Colonic mucosa (tissue), 4 donors: ENCODE data around the gene NR3C1. TPM values are rescaled to one million over a fixed set of nuclear protein-coding genes. Genes with fewer than 3 reads are reported as not detected.
"Not testable (repeated sequence)": the region's sequence is repeated elsewhere in the genome, so short reads cannot be mapped to it uniquely, and the experiment has no call there.

Source experiments
- DNase-seq: peaks from one replicate; pipeline ENCODE4 v3.0.0-alpha.2; 2020
- H3K27ac ChIP-seq: fragments of 200-600 bp; one replicate; pipeline ENCODE4 v1.8.0; 2021
- H3K27me3 ChIP-seq: fragments of 200-600 bp; one replicate; pipeline ENCODE4 v1.8.0; 2021
- H3K36me3 ChIP-seq: fragments of 200-600 bp; one replicate; pipeline ENCODE4 v1.8.0; 2021
- H3K4me1 ChIP-seq: fragments of 200-600 bp; one replicate; pipeline ENCODE4 v1.8.0; 2021; ENCODE audit warnings: mild to moderate bottlenecking
- H3K4me3 ChIP-seq: fragments of 200-600 bp; one replicate; pipeline ENCODE4 v1.8.0; 2021
- H3K9ac ChIP-seq, 2 donors: one replicate each; pipeline ENCODE4 v1.7.0; 2013; ENCODE audit warnings: control low read depth in 2 of 2, low read depth in 2 of 2, low read length in 2 of 2
- H3K9me3 ChIP-seq: fragments of 200-600 bp; one replicate; pipeline ENCODE4 v1.8.0; 2021
- CTCF ChIP-seq: fragments of 200-600 bp; IDR thresholded peaks from one replicate; pipeline ENCODE4 v1.8.0; 2022; ENCODE audit warnings: antibody characterized with exemption, mild to moderate bottlenecking
- intact Hi-C: fragments of 100-400 bp; cut with DNase I; formaldehyde crosslinking; loops from one replicate; pipeline ENCODE4 v1.14.1; 2022
- total RNA-seq, 2 donors: library from RNA; stranded (reverse); fragmentation: NEBNext Ultra II Directional in 1 of 2; extraction: Animal tissue kit (Norgen Biotek cat#: 25700) in 1 of 2; gene quantifications; one replicate each; pipeline ENCODE4 v1.2.1, GENCODE V29; 2021
- donor health status: healthy.
- donor health status: DM: no; HTN: no; CAD: no.
- donor health status: DM: no; HTN: no; CAD: no.

Gene NR3C1
- total RNA-seq, 2 donors from 2014 or later, result 13.0 to 23.5 TPM

- no peaks in the 10 kb centered on the region for H3K36me3 ChIP-seq
- H3K27ac ChIP-seq, result no peak overlapping the region
- no peak for TF ChIP-seq CTCF
- H3K9me3 ChIP-seq, result no peaks in the 10 kb centered on the region
- H3K27me3 ChIP-seq, result no peaks in the 10 kb centered on the region
- H3K9ac ChIP-seq, result no peak overlapping the region
- intact Hi-C loops, result no loop called here
- no peak overlapping the region for H3K4me3 ChIP-seq
- DNase-seq, result no peak
- H3K4me1 ChIP-seq, result no peaks in the 10 kb centered on the region
These were observed 62.4 kb downstream of the NR3C1 start for GRCh38 chr5:143340891-143341685.

- intact Hi-C loops, result no loop called here
- DNase-seq, result no peak
- no peak overlapping the region for H3K27ac ChIP-seq
- H3K4me3 ChIP-seq, result no peak overlapping the region
- no peak for TF ChIP-seq CTCF
- H3K4me1 ChIP-seq, result no peaks in the 10 kb centered on the region
- no peak overlapping the region for H3K9ac ChIP-seq
- H3K36me3 ChIP-seq, result no peaks in the 10 kb centered on the region
- no peaks in the 10 kb centered on the region for H3K9me3 ChIP-seq
- no peaks in the 10 kb centered on the region for H3K27me3 ChIP-seq
These were observed 64.7 kb downstream of the NR3C1 start for GRCh38 chr5:143338658-143339366.

- no peak overlapping the region for H3K9ac ChIP-seq
- no peak overlapping the region for H3K27ac ChIP-seq
- intact Hi-C loops, result no loop called here
- H3K9me3 ChIP-seq, result no peaks in the 10 kb centered on the region
- H3K4me1 ChIP-seq, result no peaks in the 10 kb centered on the region
- no peak for DNase-seq
- H3K4me3 ChIP-seq, result no peak overlapping the region
- no peak for TF ChIP-seq CTCF
- no peaks in the 10 kb centered on the region for H3K27me3 ChIP-seq
- no peaks in the 10 kb centered on the region for H3K36me3 ChIP-seq
These were observed 65.5 kb downstream of the NR3C1 start for GRCh38 chr5:143337946-143338345.

- Histone ChIP-seq H3K27ac (no peak overlapping the region), H3K4me3 (no peak overlapping the region), H3K36me3 (no peaks in the 10 kb centered on the region), H3K9me3 (no peaks in the 10 kb centered on the region), H3K9ac (no peak overlapping the region), H3K27me3 (no peaks in the 10 kb centered on the region), H3K4me1 (no peaks in the 10 kb centered on the region)
- DNase-seq, result no peak
- intact Hi-C loops, result no loop called here
- TF ChIP-seq CTCF, result no peak
These were observed 67.0 kb downstream of the NR3C1 start for GRCh38 chr5:143336485-143336884.

GRCh38 chr5:143334903-143335302, 68.6 kb downstream of the NR3C1 start:
- no peak for TF ChIP-seq CTCF
- Histone ChIP-seq H3K27me3 (no peaks in the 10 kb centered on the region), H3K9me3 (no peaks in the 10 kb centered on the region), H3K9ac (no peak overlapping the region), H3K4me1 (no peaks in the 10 kb centered on the region), H3K36me3 (no peaks in the 10 kb centered on the region), H3K27ac (no peak overlapping the region), H3K4me3 (no peak overlapping the region)
- DNase-seq, result no peak
- intact Hi-C loops, result no loop called here

- H3K27me3 ChIP-seq, H3K9ac ChIP-seq, intact Hi-C loops, H3K36me3 ChIP-seq, H3K4me3 ChIP-seq, H3K4me1 ChIP-seq, H3K9me3 ChIP-seq, DNase-seq, H3K27ac ChIP-seq: not testable (repeated sequence)
These were observed 69.1 kb downstream of the NR3C1 start for GRCh38 chr5:143334380-143334779.
